Endothelial cell (in vitro differentiated cells): ENCODE results near the gene ANKRD13C. TPM values are rescaled to one million over a fixed set of nuclear protein-coding genes. Genes with fewer than 3 reads are reported as not detected.

Experiments used
- DNase-seq: peaks from one replicate; pipeline ENCODE4 v3.0.0; 2021; ENCODE audit warnings: low spot score
- H3K27ac Mint-ChIP-seq: one replicate; pipeline ENCODE4 v1.8.0; 2021; ENCODE audit warnings: mixed read lengths, inconsistent platforms; ENCODE audit not compliant: unreplicated experiment
- H3K27me3 Mint-ChIP-seq: one replicate; pipeline ENCODE4 v1.8.0; 2021; ENCODE audit warnings: mild to moderate bottlenecking, moderate library complexity, mixed read lengths, inconsistent platforms; ENCODE audit not compliant: unreplicated experiment
- H3K36me3 Mint-ChIP-seq: one replicate; pipeline ENCODE4 v1.8.0; 2021; ENCODE audit warnings: mild to moderate bottlenecking, low read depth, mixed read lengths, inconsistent platforms; ENCODE audit not compliant: unreplicated experiment
- H3K4me1 Mint-ChIP-seq: one replicate; pipeline ENCODE4 v1.8.0; 2021; ENCODE audit warnings: mild to moderate bottlenecking, mixed read lengths, inconsistent platforms; ENCODE audit not compliant: unreplicated experiment
- H3K4me3 Mint-ChIP-seq: one replicate; pipeline ENCODE4 v1.8.0; 2021; ENCODE audit warnings: mild to moderate bottlenecking, mixed read lengths, inconsistent platforms; ENCODE audit not compliant: unreplicated experiment
- H3K9me3 Mint-ChIP-seq: one replicate; pipeline ENCODE4 v1.8.0; 2021; ENCODE audit warnings: mixed read lengths, inconsistent platforms; ENCODE audit not compliant: unreplicated experiment
- CTCF ChIP-seq: fragments of 200-600 bp; sonication (generic); IDR thresholded peaks from one replicate; pipeline ENCODE4 v1.5.0; 2021; ENCODE audit warnings: antibody characterized with exemption; ENCODE audit not compliant: unreplicated experiment
- total RNA-seq: library from RNA; stranded (reverse); fragmentation: NEBNext Ultra II Directional; extraction: Animal tissue kit (Norgen Biotek cat#: 25700); gene quantifications from one replicate; pipeline ENCODE4 v1.2.1, GENCODE V29; 2021; ENCODE audit not compliant: unreplicated experiment

The ANKRD13C gene
- total RNA-seq, 1 donor from 2014 or later: 20.9 TPM

DNA sequence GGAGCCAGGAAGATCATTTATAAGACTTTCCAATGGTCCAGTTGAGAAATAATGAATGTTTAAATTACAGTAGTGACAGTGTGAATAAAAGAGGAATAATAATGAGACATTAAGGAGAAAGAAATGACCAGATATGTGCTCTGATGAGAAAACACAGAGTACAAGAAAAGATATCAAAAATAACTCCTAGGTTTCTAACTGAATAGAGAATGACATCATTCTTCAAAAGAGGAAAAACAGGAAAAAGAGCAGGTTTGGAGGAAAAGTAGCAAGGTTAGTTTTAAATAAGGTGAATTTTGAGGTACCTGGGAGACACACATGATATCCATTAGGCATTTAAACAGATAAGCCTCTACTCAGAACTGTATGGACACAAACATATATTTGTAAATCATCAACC, 55.0 kb downstream of the ANKRD13C start:
- no peaks in the 10 kb centered on the region for H3K9me3 Mint-ChIP-seq
- H3K4me3 Mint-ChIP-seq: no peak overlapping the region
- peak overlapping the region; percentile 18 for H3K27ac Mint-ChIP-seq
- DNase-seq: no peak
- no peaks in the 10 kb centered on the region for H3K27me3 Mint-ChIP-seq
- peaks cover 26% of the 10 kb centered on the region for H3K4me1 Mint-ChIP-seq
- H3K36me3 Mint-ChIP-seq: peaks cover 14% of the 10 kb centered on the region
- no peak for TF ChIP-seq CTCF

- Mint-ChIP-seq H3K9me3 (no peaks in the 10 kb centered on the region), H3K27me3 (no peaks in the 10 kb centered on the region), H3K4me1 (peaks cover 22% of the 10 kb centered on the region), H3K36me3 (peaks cover 17% of the 10 kb centered on the region), H3K4me3 (no peak overlapping the region), H3K27ac (no peak overlapping the region)
- DNase-seq: no peak
- TF ChIP-seq CTCF: no peak
Measured at GRCh38 chr1:70295749-70296148, 58.8 kb downstream of the ANKRD13C start.

- no peaks in the 10 kb centered on the region for H3K27me3 Mint-ChIP-seq
- H3K9me3 Mint-ChIP-seq: no peaks in the 10 kb centered on the region
- no peak for TF ChIP-seq CTCF
- no peak for DNase-seq
- no peak overlapping the region for H3K27ac Mint-ChIP-seq
- no peak overlapping the region for H3K4me3 Mint-ChIP-seq
- H3K36me3 Mint-ChIP-seq: peaks cover 21% of the 10 kb centered on the region
- H3K4me1 Mint-ChIP-seq: peaks cover 10% of the 10 kb centered on the region
Measured at GRCh38 chr1:70293186-70293843, 61.2 kb downstream of the ANKRD13C start.

GRCh38 chr1:70290218-70290617, 64.3 kb downstream of the ANKRD13C start:
- TF ChIP-seq CTCF: no peak
- H3K36me3 Mint-ChIP-seq: peaks cover 21% of the 10 kb centered on the region
- DNase-seq: no peak

GRCh38 chr1:70288166-70288565, 66.4 kb downstream of the ANKRD13C start:
- Mint-ChIP-seq H3K4me1 (peaks cover under 1% of the 10 kb centered on the region), H3K27me3 (no peaks in the 10 kb centered on the region), H3K9me3 (no peaks in the 10 kb centered on the region), H3K36me3 (peaks cover 15% of the 10 kb centered on the region), H3K27ac (no peak overlapping the region), H3K4me3 (no peak overlapping the region)
- DNase-seq: no peak
- TF ChIP-seq CTCF: no peak

More at GRCh38 chr1:70290218-70290617, 64.3 kb downstream of the ANKRD13C start:
- Mint-ChIP-seq H3K27ac (no peak overlapping the region), H3K4me3 (no peak overlapping the region), H3K4me1 (peaks cover 3% of the 10 kb centered on the region), H3K27me3 (no peaks in the 10 kb centered on the region), H3K9me3 (no peaks in the 10 kb centered on the region)
